Measurements from ENCODE around the gene CES3.

DNA sequence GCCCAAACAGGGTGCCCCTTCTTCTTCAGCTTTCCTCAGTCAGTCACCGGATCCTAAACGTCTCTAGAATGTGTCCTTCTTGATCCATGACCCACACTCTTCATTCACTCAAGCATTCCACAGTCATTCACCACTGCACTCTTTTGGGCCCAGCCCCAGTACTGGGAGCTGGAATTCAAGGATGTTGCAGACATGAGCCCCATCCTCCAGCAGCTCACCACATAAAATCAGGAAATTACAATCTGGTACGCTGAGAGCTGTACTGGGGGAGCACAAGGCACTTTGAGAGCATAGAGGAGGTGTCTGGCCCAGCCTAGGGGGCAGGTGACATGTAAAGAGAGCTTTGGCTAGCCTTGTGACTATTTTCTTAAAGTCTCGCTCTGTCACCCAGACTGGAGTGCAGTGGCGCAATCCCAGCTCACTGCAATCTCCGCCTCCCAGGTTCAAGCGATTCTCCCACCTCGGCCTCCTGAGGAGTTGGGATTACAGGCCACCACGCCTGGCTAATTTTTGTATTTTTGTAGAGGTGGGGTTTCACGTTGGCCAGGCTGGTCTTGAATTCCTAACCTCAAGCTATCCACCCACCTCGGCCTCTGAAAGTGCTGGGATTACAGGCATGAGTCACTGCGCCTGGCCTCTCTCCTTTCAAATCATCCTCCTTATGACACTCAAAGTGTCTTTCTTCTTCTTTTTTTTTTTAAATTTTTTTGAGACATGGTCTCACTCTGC lies 46.0 kb downstream of the CES3 start:
- TF ChIP-seq TAF1 (IDR thresholded peaks at IDR 0.05; ENCODE audit: borderline replicate concordance, low read depth, low read length) (no peak), POLR2A (IDR thresholded peaks at IDR 0.05; ENCODE audit: low read depth, low read length) (no peak)
